Stimulated activated naive CD4-positive, alpha-beta T cell (primary cell): ENCODE data around the gene R3HDML.
"Not testable (repeated sequence)": the region's sequence is repeated elsewhere in the genome, so short reads cannot be mapped to it uniquely, and the experiment has no call there.

Source experiments
- DNase-seq, 6 experiments: peaks; one replicate each; lab custom pipeline; 2025; lab: John Stamatoyannopoulos, UW

The R3HDML gene

DNA sequence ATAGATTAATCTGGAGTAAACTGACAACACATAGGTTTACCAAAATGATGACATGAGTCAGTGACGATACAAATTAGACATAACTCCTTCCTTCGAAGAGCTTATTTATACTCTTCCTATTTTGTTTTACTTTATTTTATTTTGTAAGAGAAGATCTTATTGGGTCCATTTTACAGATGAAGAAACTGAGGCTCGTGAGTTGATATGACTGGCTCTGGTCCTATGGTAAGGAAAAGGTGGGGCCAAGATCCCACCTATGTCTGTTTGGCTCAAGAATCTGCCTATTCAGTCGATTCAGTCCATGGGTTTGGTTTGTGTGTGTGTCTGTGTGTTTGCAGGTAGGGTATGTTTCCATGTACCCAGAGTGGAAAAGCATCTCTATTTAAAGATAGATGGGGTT, 8.4 kb upstream of the R3HDML start:
- no peak for DNase-seq

DNA sequence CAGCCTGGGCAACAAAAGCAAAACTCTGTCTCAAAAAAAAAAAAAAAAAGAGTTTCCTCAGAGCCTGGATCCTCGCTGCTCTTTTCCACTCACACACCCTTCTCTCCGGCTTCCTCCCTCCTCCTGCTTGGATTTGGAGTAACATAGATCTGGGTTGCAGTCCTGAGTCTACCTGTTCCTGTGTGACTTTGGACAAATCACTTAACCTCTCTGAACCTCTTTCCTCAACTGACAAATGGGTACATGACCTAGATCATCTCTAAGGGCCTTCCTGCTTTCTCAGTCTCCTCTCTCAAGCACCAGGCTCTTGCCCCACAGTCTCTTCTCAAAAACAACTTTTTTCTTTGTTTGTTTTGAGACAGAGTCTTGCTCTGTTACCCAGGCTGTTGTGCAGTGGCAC, 5.6 kb upstream of the R3HDML start:
- no peak for DNase-seq

DNA sequence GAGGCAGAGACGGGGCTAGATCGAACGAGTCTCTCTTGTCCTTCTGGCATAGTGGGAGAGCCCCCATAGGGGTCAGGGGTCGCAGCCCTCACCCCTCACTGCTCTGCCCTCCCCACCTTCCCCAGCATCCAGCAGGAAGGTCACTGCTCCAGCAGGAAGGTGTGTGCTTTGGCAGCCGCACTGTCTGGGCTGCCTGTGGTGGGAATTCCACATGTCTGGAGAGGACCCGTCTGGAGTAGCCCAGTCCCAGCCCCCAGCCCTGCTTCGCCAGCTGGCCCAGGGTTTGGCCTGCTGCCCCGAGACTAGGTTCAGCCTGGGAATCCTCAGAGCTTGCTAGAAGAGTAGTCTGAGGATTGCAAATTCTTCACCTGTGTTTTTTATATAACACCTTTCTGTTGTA, 2.5 kb upstream of the R3HDML start:
- DNase-seq: no peak

DNA sequence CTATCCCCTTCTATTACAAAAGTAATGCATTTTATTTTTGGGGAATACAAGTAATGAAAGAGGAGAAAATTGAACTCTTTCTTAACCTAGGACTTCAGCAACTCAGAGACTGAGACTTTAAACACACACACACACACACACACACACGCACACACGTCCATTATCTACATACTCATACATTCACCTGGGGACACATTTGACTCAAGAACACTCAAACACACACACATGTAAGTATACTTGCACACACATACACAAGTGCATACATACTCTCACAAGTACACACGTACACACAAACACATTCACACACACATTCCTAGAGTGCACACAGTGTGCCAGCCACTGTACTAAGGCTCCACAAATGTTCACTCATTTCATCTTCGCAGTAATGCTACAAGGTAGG, 2.1 kb upstream of the R3HDML start:
- DNase-seq: no peak

DNA sequence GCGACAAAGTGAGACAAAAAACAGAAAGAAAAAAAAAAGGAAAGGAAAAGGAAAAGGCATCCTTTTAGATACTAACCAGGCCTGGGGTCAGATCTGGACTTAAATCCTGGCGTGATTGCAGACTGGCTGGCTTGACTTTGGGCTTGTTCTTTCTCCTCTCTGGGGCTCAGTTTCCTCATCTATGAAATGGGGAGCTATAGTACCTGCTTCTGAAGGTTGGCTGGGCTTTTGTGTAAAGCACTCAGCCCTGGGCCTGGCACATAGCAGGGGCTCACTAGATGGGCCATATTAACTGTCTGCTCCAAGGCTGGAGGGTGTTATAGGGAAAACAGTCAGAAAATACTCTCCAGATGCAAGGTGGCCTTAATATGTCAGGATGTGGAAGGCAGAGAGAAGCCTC, 1.2 kb upstream of the R3HDML start:
- DNase-seq: no peak

DNA sequence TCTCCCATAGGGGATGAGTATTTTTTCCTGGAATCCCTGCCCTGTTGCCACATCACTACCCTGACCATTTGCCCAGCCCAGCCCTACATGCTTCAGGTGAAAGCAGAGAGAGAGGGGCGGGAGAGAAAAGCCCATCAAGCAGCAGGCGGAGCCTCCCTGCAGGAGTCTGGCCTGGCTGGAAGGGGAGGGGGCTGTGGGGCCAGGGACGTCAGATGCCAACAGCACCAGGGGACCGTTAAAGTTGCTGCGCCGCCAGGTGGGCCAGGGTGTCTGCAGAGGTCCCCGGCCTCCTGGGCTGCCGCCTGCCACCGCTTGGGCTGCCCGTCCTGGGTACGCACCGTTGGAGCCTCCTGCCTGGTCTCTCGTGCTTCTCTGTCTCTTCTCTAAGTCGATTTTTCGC, 757 bp upstream of the R3HDML start:
- DNase-seq: no peak

DNA sequence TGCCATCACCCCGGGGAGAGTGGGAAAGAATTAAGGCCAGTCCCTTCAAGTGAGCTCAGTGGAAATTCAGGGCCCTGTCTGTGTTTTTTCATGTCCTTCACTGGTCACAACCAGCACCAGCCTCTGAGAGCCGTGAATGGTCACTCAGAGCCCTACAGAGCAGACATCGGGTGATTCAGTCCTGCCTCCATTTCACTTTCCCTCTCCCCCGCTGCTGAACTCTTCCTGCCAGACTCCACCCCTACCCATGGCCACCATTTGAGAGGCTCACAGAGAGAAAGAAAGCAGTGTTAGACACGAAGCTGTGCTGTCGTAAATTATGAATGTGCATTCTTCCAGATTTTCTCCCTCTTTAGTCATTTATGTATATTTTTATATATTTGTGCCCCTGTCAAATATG, 5.4 kb downstream of the R3HDML start:
- no peak for DNase-seq

DNA sequence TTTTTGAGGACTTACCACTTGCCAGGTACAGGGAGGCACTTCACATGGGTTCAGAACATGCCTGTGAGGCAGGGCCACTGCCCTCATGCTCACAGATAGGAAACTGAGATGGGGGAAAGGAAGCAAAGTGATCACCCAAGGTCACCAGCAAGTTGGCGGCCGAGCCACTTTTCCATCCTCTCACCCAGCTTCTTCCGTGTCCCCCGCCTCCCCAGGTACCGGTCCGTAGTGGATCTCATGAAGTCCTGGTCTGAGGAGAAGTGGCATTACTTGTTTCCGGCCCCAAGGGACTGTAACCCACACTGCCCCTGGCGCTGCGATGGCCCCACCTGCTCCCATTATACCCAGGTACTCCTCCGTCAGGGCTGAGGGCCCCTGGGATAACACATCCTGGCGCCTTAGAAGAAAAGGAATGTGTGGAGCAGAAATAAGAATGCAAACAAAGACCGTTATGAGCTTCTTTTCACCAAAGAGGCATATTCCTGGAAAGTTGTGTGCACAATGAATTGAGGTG, 6.4 kb downstream of the R3HDML start:
- DNase-seq: no peak

DNA sequence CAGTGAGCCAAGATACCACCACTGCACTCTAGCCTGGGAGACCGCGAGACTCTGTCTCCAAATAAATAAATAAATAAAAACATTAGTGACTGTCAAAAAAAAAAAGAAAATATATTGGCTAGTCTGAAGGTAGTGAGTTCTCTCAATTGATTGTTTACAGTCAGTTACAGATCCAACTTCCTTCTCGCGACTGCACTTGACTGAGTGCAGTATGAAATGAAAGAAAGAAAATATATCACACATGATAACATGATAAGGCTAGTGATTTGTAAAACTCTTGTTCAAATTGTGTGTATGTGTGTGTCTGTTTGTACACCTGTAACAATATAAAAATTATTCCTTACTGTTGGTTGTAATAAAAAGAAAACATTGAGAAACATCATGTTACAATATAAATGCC, 7.9 kb downstream of the R3HDML start:
- DNase-seq: no peak

DNA sequence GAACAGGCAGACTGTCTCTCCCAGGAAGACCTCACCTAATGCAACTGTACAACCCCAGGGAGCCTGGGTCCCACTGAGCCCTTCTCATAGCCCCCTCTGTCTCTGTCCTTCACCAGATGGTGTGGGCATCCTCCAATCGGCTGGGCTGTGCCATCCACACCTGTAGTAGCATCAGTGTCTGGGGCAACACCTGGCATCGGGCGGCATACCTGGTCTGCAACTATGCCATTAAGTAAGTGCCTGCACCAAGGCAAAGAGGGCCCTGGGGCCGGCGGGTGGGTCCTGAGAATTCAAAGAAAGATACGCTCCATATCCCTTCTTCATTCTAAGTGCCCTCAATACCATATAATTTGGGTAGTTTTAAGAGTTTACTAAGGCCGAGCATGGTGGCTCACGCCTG, 8.3 kb downstream of the R3HDML start:
- DNase-seq: no peak

DNA sequence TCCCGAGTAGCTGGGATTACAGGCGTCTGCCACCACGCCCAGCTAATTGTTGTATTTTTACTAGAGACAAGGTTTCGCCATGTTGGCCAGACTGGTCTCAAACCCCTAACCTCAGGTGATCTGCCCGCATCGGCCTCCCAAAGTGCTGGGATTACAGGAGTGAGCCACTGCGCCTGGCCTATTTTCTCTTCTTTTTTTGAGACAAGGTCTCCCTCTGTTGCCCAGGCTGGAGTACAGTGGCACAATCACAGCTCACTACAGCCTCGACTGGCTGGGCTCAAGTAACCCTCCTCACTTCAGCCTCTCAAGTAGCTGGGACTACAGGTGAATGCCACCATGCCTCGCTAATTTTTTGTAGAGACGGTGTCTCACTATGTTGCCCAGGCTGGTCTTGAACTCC, 9.1 kb downstream of the R3HDML start:
- not testable (repeated sequence) for DNase-seq

DNA sequence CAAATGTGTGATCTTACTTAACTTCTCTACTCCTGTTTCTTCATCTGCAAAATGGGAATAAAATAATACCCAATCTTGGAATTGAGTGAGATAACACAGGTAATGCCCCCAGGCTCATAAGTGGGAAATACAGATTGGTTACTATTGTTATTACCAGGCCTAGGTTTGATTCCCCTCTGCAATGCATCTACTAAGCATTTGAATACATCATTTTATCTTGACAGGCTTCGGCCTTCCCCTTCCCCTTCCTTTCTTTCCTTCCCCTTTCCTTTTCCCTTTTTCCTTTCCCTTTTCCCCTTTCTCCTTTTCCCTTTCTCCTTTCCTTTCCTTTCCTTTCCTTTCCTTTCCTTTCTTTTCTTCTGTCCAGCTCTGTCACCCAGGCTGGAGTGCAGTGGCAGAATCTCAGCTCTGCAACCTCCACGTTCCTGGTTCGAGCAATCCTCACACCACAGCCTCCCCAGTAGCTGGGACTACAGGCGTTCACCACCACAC, 11.4 kb downstream of the R3HDML start:
- DNase-seq: no peak

DNA sequence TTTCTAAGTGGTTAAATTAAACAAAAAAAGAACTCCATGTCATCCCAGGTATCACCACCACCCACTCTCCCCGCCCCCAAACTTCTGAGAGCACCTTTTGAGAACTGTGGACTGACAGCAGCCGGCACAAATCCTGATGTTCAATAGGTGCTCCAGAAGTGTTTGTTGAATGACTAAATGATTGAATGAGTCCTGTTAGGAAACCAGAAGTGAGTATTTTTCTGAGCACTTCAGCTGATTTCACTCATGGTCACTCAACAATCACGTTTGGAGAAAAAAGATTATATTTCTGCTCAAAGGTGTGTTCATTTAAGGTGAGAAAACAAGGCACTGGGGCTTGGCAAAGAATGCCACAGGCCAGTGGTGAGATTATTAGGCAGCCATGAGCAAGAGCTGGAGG, 12.5 kb downstream of the R3HDML start:
- DNase-seq: no peak

DNA sequence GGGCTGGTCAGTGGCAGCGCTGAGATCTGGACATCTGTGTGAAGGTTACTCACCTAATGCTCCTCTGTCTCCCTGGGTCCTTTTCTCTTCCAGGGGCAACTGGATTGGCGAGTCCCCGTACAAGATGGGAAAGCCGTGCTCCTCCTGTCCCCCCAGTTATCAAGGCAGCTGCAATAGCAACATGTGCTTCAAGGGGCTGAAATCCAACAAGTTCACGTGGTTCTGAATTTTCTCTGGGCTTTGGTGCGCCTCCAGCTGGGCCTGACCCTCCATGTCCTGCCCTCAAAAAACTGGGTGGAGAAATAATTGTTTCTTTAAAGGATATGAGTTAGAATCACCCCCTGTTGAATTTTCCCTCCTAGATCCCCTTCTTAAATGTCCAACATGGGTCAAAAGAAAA, 13.7 kb downstream of the R3HDML start:
- DNase-seq: no peak

DNA sequence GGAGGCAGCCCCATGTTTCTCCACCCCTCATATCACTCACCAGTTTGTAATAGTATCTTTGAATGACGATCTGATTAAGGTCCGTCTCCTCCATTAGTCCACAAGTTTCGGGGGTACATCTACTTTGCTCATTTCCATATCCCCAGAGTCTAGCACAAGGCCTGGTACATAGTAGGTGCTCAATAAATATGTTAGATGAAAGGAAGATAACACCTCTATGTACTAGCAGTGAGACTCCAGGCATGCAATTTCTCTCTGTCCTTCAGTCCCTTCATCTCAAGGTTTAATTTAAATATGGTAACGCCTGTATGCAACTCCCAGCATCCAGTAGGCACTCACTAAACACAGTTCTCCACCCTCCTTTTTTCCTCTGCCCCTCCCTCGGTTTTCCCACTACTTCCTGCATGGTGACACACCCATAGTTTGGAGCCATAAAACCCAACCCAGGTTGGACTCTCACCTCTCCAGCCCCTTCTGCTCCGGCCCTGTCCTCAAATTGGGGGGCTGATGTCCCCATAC, 18.2 kb downstream of the R3HDML start:
- no peak for DNase-seq

DNA sequence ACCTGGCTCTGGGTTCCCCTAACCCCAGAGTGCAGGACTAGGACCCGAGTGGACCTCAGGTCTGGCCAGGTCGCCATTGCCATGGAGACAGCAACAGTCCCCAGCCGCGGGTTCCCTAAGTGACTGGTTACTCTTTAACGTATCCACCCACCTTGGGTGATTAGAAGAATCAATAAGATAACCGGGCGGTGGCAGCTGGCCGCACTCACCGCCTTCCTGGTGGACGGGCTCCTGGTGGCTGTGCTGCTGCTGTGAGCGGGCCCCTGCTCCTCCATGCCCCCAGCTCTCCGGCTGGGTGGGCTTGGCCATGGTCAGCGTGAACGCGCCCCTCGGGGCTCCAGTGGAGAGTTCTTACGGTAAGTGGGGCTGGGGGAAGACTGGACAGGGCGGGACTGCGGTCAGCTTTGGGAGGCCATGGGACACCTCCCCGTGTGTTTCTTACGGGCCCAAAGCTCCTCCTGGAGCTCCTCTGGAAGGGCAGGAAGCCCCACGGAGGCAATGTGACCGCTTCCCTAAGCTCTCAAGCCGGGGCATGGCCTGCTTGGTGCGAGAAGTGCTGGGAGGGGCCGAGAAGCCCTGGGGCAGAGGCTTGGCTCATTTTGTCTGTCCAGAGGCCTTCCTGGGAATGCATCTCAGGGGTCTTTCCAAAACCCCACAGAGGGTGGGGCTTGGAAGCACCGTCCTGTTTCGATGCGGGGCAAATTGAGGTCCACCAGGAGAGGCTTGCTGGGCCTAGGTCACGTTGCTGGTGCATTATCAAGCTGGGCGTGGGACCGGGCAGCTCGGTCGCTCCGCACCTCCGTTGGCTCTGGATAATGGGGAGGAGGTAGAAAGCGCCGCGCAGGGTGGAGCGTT, 18.9 kb downstream of the R3HDML start, which contains the start of gene HNF4A:
TSS of gene HNF4A (plus strand) at position 202 of the 855 bp plus-strand sequence. CDS start at position 308, 106 bp downstream.
- no peak for DNase-seq

DNA sequence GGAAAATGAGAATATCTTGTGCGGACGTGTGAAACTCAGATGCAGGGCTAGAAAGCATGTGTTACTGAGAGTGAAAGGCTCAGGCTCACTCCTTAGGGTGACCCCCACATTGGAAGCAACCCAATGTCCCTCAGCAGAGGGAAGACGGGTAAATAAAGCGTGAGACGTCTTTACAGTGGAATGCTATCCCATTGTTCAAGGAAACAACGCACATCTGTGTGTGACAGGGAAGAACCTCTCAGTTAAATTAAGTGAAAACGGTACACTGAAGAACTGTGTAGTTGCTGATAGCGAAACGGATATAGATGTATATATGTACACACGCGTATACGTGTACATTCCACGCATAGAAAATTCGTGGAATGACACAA, 19.5 kb downstream of the R3HDML start:
- DNase-seq: no peak

DNA sequence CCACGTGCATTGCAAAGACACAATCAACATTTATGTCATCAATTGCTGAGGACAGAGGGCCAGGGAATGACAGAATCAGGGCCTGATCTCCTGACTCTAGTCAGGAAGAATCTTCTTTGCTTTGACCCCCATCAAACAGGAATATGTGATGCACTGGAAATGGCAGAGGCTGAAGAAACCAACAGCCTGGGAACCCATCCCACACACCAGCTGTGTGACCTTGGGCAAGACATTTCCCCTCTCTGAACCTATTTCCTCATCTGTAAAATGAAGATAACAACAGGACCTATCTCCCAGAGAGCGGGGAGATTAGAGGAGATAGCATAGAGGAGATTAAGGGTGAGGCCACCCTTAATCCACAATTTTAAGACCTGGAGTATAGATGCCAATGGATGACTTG, 20.2 kb downstream of the R3HDML start:
- no peak for DNase-seq

DNA sequence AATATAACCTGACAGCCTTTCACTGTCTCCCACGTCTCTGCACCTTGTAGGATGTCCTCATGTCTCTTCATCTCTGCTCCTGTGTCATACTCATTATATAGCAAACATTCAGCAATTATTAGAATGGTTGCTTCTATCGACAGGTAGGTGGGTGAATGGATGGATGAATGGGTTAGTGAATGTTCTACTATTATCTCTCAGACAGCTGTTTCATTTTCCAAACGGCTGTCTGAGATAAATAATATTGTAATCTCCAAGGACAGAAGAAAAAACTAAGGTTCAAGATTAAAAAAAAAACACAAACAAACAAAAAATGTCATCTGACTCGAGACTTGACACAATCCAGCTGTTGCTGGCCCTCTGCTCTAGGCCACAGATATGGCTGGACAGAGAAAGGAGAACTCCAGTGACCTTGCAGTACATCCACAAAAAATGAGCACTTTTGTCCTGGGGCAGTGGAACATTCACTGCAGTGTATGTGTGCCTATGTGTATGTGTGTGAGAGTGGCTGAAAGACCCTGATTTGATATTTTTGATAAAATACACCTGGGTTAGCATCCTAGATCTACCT, 20.8 kb downstream of the R3HDML start:
- DNase-seq: no peak

DNA sequence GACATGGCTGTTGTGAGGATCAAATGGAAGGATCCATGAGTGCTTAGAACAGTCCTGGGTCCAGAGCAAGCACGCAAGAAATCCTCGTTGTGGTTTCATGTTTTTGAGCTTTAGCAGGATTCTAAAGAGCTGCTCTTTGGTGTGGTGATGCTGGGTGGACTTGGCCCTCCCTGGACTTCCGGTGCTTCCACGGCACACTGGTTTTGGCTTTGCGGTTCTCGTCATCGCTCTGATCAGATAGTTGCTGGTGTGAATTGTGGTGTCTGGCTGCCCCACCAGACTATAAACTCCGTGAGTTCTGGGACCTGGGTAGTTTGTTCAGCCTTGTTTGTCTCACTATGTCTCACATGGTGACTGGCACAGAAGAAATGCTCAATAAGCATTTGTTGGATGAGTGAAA, 21.9 kb downstream of the R3HDML start:
- DNase-seq: no peak

DNA sequence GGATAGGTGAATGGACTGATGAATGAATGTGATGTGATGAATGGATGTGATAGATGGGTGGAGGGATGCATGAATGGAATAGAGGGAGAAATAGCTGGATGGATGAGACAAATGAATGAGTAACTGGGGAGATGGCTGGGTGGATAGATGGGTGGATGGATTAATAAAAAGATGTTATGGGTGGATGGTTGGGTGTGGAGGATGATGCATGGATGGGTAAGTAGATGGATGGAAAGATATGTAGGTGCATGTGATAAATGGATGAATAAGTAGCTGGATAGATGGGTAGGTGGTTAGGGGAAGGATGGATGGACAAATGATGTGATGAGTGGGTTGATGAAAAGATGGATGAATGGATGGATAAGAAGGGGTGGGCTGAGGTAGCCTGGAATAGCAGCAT, 23.4 kb downstream of the R3HDML start:
- no peak for DNase-seq

DNA sequence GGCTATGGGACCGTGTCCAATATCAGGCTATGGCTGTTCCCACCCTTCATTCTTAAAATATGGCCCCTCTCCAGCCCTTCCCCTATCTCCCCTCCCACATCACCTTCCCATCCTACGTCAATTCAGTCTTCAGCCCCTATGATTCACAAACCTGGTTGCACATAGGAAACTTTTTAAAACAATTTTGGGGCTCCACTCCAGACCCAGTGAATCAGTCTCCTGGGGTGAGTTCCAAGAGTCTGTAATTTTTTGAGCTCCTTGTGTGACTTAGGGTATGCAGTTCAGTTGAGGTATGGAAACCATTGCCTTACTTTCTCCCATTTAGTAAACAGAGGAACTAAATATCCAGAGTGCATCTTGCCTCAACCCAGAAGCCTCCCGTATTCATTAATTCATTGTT, 24.2 kb downstream of the R3HDML start:
- DNase-seq: no peak

DNA sequence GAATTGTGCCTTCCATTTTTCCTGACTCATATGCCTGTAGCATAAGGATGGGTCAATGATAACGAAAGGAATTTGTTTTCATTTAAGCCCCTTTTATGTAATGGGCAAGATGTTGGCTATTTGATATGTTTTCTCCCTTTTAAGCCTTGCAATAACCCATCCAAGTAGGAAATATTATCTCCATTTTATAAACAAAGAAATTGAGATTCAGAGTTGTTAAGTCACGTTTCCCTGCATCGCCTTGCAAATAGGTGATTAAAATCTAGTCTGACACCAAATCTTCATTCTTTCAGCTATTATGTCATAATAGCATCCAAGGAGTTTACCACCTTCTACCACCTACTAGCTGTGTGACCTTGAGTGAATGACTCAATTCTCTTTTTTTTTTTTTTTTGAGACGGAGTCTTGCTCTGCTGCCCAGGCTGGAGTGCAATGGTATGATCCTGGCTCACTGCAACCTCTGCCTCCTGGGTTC, 25.7 kb downstream of the R3HDML start:
- DNase-seq: no peak
